GM12864 (cell line): ENCODE measurements around the gene RPRD1A.
A peak's percentile ranks its signal among the peaks of the same experiment; 100 is the strongest.

Experiments used
- DNase-seq: peaks from one replicate; pipeline ENCODE4 v3.0.0-alpha.2; 2011; ENCODE audit warnings: low read depth
- H3K4me3 ChIP-seq: 2 replicates; pipeline ENCODE4 v1.5.1; 2011; ENCODE audit warnings: mild to moderate bottlenecking, low read depth, low read length, control low read depth
- CTCF ChIP-seq: IDR thresholded peaks from 2 replicates; pipeline ENCODE4 v1.5.1; 2011; ENCODE audit warnings: low read depth, mild to moderate bottlenecking, moderate library complexity, low read length, control low read depth, inconsistent platforms; ENCODE audit errors: missing control alignments

Gene RPRD1A

GRCh38 chr18:35983818-35984217 is 83.5 kb downstream of the RPRD1A start:
- TF ChIP-seq CTCF, result no peak
- DNase-seq, result no peak
- no peak overlapping the region for H3K4me3 ChIP-seq

GRCh38 chr18:35983147-35983546 is 84.2 kb downstream of the RPRD1A start:
- no peak for TF ChIP-seq CTCF
- no peak overlapping the region for H3K4me3 ChIP-seq
- no peak for DNase-seq

- no peak for DNase-seq
- no peak for TF ChIP-seq CTCF
Measured at GRCh38 chr18:35982409-35983114, 84.8 kb downstream of the RPRD1A start.

GRCh38 chr18:35979112-35979511 is 88.2 kb downstream of the RPRD1A start:
- no peak overlapping the region for H3K4me3 ChIP-seq
- TF ChIP-seq CTCF, result no peak
- no peak for DNase-seq

More at GRCh38 chr18:35982409-35983114, 84.8 kb downstream of the RPRD1A start:
- no peak overlapping the region for H3K4me3 ChIP-seq

- DNase-seq, result no peak
- no peak for TF ChIP-seq CTCF
- no peak overlapping the region for H3K4me3 ChIP-seq
Measured at GRCh38 chr18:35974181-35974580, 93.2 kb downstream of the RPRD1A start.

- no peak for DNase-seq
- TF ChIP-seq CTCF, result no peak
- peak overlapping the region; percentile 80 for H3K4me3 ChIP-seq
Measured at GRCh38 chr18:35973650-35974049, 93.7 kb downstream of the RPRD1A start.
